GM12892 (cell line): ENCODE data around the gene SLC39A11.

ENCODE experiments used
- POLR2A ChIP-seq: IDR thresholded peaks from 2 replicates; pipeline ENCODE4 v1.6.1; 2011; ENCODE audit warnings: low read depth, low read length, control low read depth
- POLR2AphosphoS5 ChIP-seq: IDR thresholded peaks from 2 replicates; pipeline ENCODE4 v1.6.1; 2011; ENCODE audit warnings: low read depth, low read length, control low read depth

DNA sequence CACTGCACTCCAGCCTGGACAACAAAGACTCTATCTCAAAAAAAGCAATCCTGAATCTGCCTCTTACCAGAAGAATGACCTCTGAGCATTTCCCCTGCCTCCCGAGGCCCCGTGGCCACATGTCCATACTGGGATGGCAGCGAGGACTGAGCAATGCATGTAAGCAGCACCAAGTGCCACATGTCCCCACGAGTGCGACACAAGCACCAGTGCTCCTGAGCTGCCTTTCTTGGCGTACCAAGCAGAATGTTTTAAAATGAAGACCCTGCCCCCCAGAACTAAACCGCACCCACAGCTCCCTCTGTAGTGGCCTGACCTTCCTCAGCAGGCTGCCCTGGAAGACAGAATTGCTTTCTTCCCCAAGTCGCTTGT lies 373.3 kb downstream of the SLC39A11 start:
- TF ChIP-seq POLR2A (no peak), POLR2AphosphoS5 (no peak)
